ENCODE results near the gene GEMIN7. TPM values are rescaled to one million over a fixed set of nuclear protein-coding genes. Genes with fewer than 3 reads are reported as not detected.

GEMIN7 gene
- total RNA-seq, 4 donors from 2014 or later = 18.8 to 29.8 (median 20.5) TPM

DNA sequence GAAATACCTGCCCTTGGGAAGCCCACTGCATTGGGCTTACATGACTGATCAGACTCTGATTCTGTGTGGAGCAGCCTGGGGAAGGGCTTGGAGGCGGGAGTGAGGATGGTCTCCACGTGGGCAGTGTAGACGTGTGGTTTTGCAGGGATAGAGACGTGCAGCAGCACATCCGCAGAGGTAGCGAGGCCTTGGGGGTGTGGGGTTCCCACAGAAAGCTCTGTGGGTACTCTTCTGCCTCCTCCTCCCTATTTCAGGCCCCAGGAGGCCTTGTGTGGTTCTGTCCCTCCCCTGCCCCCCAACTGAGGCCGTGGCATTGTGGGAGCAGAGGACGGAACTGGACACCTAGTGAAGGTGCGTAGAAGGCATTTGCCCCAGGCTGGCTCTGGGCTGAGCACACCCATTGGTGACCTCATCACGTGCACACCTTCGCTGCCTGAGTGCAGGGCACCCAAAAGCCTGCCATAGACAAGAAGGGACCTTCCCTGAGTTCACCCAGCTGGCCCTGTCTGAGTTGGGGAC lies 42.8 kb downstream of the GEMIN7 start:
- H3K4me1 ChIP-seq = peaks cover 68% of the 10 kb centered on the region
- H3K36me3 ChIP-seq = no peaks in the 10 kb centered on the region
- H3K27ac ChIP-seq = no peak overlapping the region
- H3K27me3 ChIP-seq = no peaks in the 10 kb centered on the region
- H3K9me3 ChIP-seq = no peaks in the 10 kb centered on the region
- DNase-seq (ENCODE audit: low spot score in 2 of 2) = no peak
- H3K4me3 ChIP-seq = no peak overlapping the region
- TF ChIP-seq POLR2AphosphoS5 (IDR thresholded peaks at IDR 0.05) (no peak), EP300 (IDR thresholded peaks at IDR 0.05) (no peak), POLR2A (IDR thresholded peaks at IDR 0.05) (no peak)
- TF ChIP-seq, protein P1, sequence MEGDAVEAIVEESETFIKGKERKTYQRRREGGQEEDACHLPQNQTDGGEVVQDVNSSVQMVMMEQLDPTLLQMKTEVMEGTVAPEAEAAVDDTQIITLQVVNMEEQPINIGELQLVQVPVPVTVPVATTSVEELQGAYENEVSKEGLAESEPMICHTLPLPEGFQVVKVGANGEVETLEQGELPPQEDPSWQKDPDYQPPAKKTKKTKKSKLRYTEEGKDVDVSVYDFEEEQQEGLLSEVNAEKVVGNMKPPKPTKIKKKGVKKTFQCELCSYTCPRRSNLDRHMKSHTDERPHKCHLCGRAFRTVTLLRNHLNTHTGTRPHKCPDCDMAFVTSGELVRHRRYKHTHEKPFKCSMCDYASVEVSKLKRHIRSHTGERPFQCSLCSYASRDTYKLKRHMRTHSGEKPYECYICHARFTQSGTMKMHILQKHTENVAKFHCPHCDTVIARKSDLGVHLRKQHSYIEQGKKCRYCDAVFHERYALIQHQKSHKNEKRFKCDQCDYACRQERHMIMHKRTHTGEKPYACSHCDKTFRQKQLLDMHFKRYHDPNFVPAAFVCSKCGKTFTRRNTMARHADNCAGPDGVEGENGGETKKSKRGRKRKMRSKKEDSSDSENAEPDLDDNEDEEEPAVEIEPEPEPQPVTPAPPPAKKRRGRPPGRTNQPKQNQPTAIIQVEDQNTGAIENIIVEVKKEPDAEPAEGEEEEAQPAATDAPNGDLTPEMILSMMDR (IDR thresholded peaks at IDR 0.05) = no peak
- WGBS = 75% methylated on average over 11 of the region's 11 CpGs

DNA sequence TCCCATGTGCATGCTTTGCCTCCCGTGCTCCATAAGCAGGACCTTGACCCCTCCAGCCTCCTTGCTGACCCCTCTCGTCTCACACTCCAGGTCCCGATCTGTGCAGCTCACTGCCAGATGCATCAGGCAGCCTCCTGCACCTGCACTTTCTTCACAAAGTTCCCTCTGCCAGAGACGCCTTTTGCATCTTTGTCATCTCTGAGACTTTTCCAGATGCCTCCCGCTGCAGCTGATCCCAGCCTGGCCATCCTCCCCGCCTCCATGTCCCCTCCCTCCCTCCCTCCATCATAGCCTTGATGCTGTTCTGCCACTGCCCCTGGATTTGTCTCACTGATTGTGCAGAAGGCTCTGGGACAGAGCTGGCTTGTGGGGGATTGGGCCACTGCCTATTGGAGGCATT lies 43.8 kb downstream of the GEMIN7 start:
- H3K27ac ChIP-seq = no peak overlapping the region
- H3K4me1 ChIP-seq = peaks cover 58% of the 10 kb centered on the region

DNA sequence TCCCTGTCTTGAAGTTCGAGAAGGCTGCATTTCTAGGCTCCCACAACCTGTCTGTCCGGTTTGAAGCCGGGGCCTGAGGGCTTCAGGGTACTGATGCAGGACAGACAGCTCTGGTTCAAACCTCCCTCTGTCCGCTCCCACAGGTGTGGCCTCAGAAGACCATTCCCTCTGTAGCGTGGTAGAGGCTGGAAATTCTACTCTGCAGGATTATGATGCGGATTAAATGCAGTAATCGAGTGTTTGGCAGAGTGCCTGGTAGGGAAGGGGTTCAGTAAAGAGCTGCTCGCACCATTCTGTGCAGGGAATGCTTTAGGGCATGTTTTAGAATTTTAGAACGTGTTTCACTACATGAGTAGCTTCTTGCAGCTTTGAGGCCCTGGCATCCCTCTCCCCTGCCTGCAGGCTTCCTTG lies 44.4 kb downstream of the GEMIN7 start:
- no peaks in the 10 kb centered on the region for H3K9me3 ChIP-seq
- WGBS = 60% methylated on average over 6 of the region's 9 CpGs
- H3K36me3 ChIP-seq = no peaks in the 10 kb centered on the region
- H3K27me3 ChIP-seq = no peaks in the 10 kb centered on the region
- TF ChIP-seq POLR2A (IDR thresholded peaks at IDR 0.05) = no peak
- no peak for TF ChIP-seq EP300 (IDR thresholded peaks at IDR 0.05)
- TF ChIP-seq, protein P1 (IDR thresholded peaks at IDR 0.05) = no peak
- TF ChIP-seq POLR2AphosphoS5 (IDR thresholded peaks at IDR 0.05) = no peak
- no peak for DNase-seq (ENCODE audit: low spot score in 2 of 2)
- no peak overlapping the region for H3K4me3 ChIP-seq
- no peak overlapping the region for H3K27ac ChIP-seq
- H3K4me1 ChIP-seq = peaks cover 52% of the 10 kb centered on the region

More for the DNA sequence above, 43.8 kb downstream of the GEMIN7 start:
- H3K36me3 ChIP-seq = no peaks in the 10 kb centered on the region
- no peak overlapping the region for H3K4me3 ChIP-seq
- DNase-seq (ENCODE audit: low spot score in 2 of 2) = no peak
- no peaks in the 10 kb centered on the region for H3K9me3 ChIP-seq
- H3K27me3 ChIP-seq = no peaks in the 10 kb centered on the region
- TF ChIP-seq EP300 (IDR thresholded peaks at IDR 0.05) = no peak
- no peak for TF ChIP-seq POLR2AphosphoS5 (IDR thresholded peaks at IDR 0.05)
- TF ChIP-seq POLR2A (IDR thresholded peaks at IDR 0.05) = no peak
- TF ChIP-seq, protein P1 (IDR thresholded peaks at IDR 0.05) = no peak
- 72% methylated on average over 6 of the region's 6 CpGs for WGBS

DNA sequence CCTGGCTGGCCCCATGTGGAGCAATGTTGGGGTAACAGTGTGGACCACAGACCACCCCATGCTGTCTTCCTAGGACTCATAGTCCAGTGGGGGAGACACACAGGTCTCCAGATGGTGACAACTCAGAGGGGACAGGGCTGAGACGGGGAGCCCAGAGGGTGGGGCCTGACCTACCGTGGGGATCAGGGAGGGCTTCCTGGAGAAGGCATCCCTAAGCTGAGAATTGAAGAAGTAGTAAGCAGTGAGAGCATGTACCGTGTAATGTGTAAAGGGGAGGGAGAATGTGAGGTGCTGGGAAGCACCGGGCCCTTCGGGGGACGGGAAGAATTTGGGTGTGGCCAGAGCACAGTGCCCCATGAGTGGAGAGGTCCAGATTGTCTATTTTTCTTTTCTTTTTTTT lies 45.0 kb downstream of the GEMIN7 start:
- DNase-seq (ENCODE audit: low spot score in 2 of 2) = no peak
- Histone ChIP-seq H3K4me3 (no peak overlapping the region), H3K36me3 (no peaks in the 10 kb centered on the region), H3K27me3 (no peaks in the 10 kb centered on the region), H3K9me3 (no peaks in the 10 kb centered on the region), H3K4me1 (peaks cover 46% of the 10 kb centered on the region), H3K27ac (no peak overlapping the region)
- no peak for TF ChIP-seq POLR2A (IDR thresholded peaks at IDR 0.05)
- TF ChIP-seq, protein P1 (IDR thresholded peaks at IDR 0.05) = no peak
- no peak for TF ChIP-seq POLR2AphosphoS5 (IDR thresholded peaks at IDR 0.05)
- TF ChIP-seq EP300 (IDR thresholded peaks at IDR 0.05) = no peak
- 44% methylated on average over 6 of the region's 6 CpGs for WGBS

DNA sequence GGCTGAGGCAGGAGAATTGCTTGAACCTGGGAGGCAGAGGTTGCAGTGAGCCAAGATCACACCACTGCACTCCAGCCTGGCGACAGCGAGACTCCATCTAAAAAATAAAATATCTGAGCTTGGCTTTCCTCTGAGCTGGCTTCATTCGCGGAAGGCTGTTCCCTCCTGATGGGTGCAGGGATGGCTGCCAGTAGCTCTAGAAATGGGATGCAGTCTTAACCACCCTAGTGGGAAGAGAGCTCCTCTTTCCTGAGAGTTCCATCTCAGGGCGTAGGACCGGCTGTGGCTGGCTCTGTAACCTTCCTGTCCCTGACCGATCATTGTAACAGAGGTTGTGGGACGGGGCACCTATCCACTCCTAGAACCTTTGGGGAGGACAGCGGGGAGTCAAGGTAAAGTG lies 46.3 kb downstream of the GEMIN7 start:
- H3K36me3 ChIP-seq = no peaks in the 10 kb centered on the region
- no peak for DNase-seq (ENCODE audit: low spot score in 2 of 2)
- no peak overlapping the region for H3K4me3 ChIP-seq
- WGBS = 92% methylated on average over 8 of the region's 9 CpGs
- no peaks in the 10 kb centered on the region for H3K27me3 ChIP-seq
- H3K4me1 ChIP-seq = peaks cover 43% of the 10 kb centered on the region
- no peaks in the 10 kb centered on the region for H3K9me3 ChIP-seq
- TF ChIP-seq, protein P1 (IDR thresholded peaks at IDR 0.05) = no peak
- TF ChIP-seq POLR2A (IDR thresholded peaks at IDR 0.05) = no peak
- TF ChIP-seq POLR2AphosphoS5 (IDR thresholded peaks at IDR 0.05) = no peak
- no peak for TF ChIP-seq EP300 (IDR thresholded peaks at IDR 0.05)
- no peak overlapping the region for H3K27ac ChIP-seq

All from suprapubic skin (tissue), 4 donors.